K562 (cell line): ENCODE measurements around the gene HTR4.

Experiments
- CEBPB ChIP-seq: fragments of 450-650 bp; IDR thresholded peaks from 2 replicates; pipeline ENCODE4 v1.6.1; 2016; ENCODE audit warnings: missing genetic modification characterization, missing compliant biosample characterization
- FIP1L1 ChIP-seq: fragments of 200-400 bp; formaldehyde crosslinking; IDR thresholded peaks from 2 replicates; pipeline ENCODE4 v1.6.1; 2018; ENCODE audit warnings: mild to moderate bottlenecking, low read depth, low read length; ENCODE audit not compliant: poor library complexity, severe bottlenecking
- GATA2 ChIP-seq: sonication (generic); formaldehyde crosslinking; IDR thresholded peaks from 2 replicates; pipeline ENCODE4 v1.4.0; 2020; ENCODE audit warnings: mild to moderate bottlenecking, missing genetic modification reagents
- ZBTB49 ChIP-seq: sonication (generic); formaldehyde crosslinking; IDR thresholded peaks from 2 replicates; pipeline ENCODE4 v1.8.0; 2022; ENCODE audit warnings: missing genetic modification reagents, mild to moderate bottlenecking, borderline replicate concordance

DNA sequence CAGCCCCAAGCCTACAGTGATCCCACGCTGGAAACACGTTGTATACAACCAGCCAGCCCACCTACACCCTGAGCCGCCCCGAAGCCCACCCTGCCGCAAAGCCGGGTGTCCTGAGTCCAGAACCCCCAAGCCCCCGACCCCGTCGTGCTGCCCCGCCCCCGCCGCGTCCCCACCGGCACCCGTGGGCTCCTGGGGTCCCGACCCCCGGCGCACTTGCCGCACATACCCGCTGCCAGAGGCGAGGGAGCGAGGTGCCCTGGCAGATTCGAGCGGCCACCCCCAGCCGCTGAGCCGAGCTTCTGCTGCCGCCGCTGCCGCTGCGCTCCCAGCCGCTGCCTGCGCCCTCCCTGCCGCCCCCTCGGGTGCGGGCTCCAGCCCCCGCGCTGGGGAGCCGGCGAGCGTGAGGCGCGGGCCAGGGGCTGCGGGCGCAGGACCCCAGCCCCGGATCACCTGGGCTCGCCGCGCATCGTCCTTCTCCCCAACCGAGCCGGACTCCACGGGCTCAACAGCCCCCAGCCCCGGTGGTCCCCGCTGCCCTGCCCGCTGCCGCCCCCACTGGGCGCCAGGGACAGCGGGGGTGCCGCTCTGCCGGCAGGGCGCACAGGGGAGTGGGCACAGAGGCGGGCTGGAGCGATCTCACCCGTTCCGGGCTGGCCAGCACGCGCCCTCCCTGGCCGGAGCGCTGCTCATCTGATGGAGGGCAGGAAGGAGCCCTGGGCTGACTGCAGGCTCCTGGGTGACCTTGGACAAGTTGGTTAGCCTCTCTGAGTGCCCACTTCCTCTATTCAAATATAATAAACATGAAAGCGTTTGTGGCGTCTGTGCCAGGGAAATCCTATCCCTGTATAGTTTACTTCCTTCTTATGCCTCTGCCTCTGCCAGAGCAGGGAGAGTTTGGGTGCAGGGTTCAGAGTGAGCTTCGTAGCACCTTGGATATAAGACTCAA lies at the start of gene HTR4:
- no peak for TF ChIP-seq FIP1L1
- no peak for TF ChIP-seq ZBTB49 (CRISPR knock-in tag)
- no peak for TF ChIP-seq GATA2
- TF ChIP-seq CEBPB (tag), result no peak
